Neural cell (in vitro differentiated cells): ENCODE results near the gene EEPD1.

Experiments used
- EP300 ChIP-seq: fragments of 450-650 bp; conservative IDR thresholded peaks from 2 replicates; pipeline ENCODE4 v1.6.1; 2014; ENCODE audit warnings: antibody characterized with exemption, mild to moderate bottlenecking, moderate library complexity; ENCODE audit not compliant: poor library complexity, severe bottlenecking
- MXI1 ChIP-seq: fragments of 450-650 bp; conservative IDR thresholded peaks from 2 replicates; pipeline ENCODE4 v1.6.1; 2014; ENCODE audit warnings: antibody characterized with exemption, mild to moderate bottlenecking; ENCODE audit not compliant: poor library complexity, severe bottlenecking
- TF ChIP-seq, protein P1 (sequence below): fragments of 450-650 bp; IDR thresholded peaks from 2 replicates; pipeline ENCODE4 v1.5.1; 2014; ENCODE audit warnings: antibody characterized with exemption, mild to moderate bottlenecking, moderate library complexity; ENCODE audit not compliant: poor library complexity, severe bottlenecking

GRCh38 chr7:36181668-36182067 is 28.6 kb downstream of the EEPD1 start:
- no peak for TF ChIP-seq EP300
- no peak for TF ChIP-seq MXI1
- TF ChIP-seq, protein P1, sequence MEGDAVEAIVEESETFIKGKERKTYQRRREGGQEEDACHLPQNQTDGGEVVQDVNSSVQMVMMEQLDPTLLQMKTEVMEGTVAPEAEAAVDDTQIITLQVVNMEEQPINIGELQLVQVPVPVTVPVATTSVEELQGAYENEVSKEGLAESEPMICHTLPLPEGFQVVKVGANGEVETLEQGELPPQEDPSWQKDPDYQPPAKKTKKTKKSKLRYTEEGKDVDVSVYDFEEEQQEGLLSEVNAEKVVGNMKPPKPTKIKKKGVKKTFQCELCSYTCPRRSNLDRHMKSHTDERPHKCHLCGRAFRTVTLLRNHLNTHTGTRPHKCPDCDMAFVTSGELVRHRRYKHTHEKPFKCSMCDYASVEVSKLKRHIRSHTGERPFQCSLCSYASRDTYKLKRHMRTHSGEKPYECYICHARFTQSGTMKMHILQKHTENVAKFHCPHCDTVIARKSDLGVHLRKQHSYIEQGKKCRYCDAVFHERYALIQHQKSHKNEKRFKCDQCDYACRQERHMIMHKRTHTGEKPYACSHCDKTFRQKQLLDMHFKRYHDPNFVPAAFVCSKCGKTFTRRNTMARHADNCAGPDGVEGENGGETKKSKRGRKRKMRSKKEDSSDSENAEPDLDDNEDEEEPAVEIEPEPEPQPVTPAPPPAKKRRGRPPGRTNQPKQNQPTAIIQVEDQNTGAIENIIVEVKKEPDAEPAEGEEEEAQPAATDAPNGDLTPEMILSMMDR, result no peak
